ENCODE measurements around the gene ARMC5. TPM values are rescaled to one million over a fixed set of nuclear protein-coding genes. Genes with fewer than 3 reads are reported as not detected.

ARMC5 gene
- total and polyA plus RNA-seq, 8 donors: 2.3 to 18.1 (median 4.5) TPM

GRCh38 chr16:31427441-31428278 lies 31.6 kb upstream of the ARMC5 start:
- ATAC-seq (peak; percentile 80 to 88 (median 86)), DNase-seq (peak; percentile 58 to 86 (median 78)), FAIRE-seq (no peak)
- no peaks in the 10 kb centered on the region for H3K36me3 ChIP-seq
- peak overlapping the region in 2 of 4 donors; percentile 39 to 47 for H3K4me3 ChIP-seq
- no peaks in the 10 kb centered on the region for H3K9me3 ChIP-seq
- no peaks in the 10 kb centered on the region for H3K27me3 ChIP-seq
- no peaks in the 10 kb centered on the region for H3K4me1 ChIP-seq
- intact Hi-C loops (cut with DNase I): no loop called here
- 12 to 22% methylated on average over 47 to 79 of the region's 83 CpGs for WGBS, 2 donors
- peak overlapping the region in 2 of 4 donors; percentile 22 to 51 for H3K27ac ChIP-seq
- no peak for TF ChIP-seq CTCF (IDR thresholded peaks at IDR 0.05)

- Histone ChIP-seq H3K9me3 (no peaks in the 10 kb centered on the region), H3K4me3 (peak within 1 kb of the TSS in 2 of 4 donors; percentile 39 to 47), H3K27ac (peak within 1 kb of the TSS in 2 of 4 donors; percentile 22 to 51), H3K36me3 (no peaks in the 10 kb centered on the region), H3K4me1 (no peaks in the 10 kb centered on the region), H3K27me3 (no peaks in the 10 kb centered on the region)
- ATAC-seq: peak; percentile 17 to 49 (median 34)
- no peak for TF ChIP-seq CTCF (IDR thresholded peaks at IDR 0.05)
- 40 to 56% methylated on average over 7 of the region's 7 CpGs for WGBS, 2 donors
- FAIRE-seq: no peak
- no peak for DNase-seq
- intact Hi-C loops (cut with DNase I): no loop called here
Measured at GRCh38 chr16:31428279-31428597, 31.1 kb upstream of the ARMC5 start, which contains the start of gene COX6A2. Gene COX6A2, minus strand, starts transcription at chr16:31428360. Its CDS starts 35 bp downstream, at chr16:31428325.

- DNase-seq (peak in 1 of 6 donors; percentile 1), ATAC-seq (peak; percentile 23 to 45 (median 38)), FAIRE-seq (no peak)
- no peaks in the 10 kb centered on the region for H3K4me1 ChIP-seq
- WGBS, 2 donors: 76 to 81% methylated on average over 7 of the region's 7 CpGs
- TF ChIP-seq CTCF (IDR thresholded peaks at IDR 0.05): no peak
- no peaks in the 10 kb centered on the region for H3K36me3 ChIP-seq
- intact Hi-C loops (cut with DNase I): no loop called here
- peak overlapping the region in 1 of 4 donors; percentile 22 for H3K27ac ChIP-seq
- H3K27me3 ChIP-seq: no peaks in the 10 kb centered on the region
- peak overlapping the region in 2 of 4 donors; percentile 39 to 47 for H3K4me3 ChIP-seq
- no peaks in the 10 kb centered on the region for H3K9me3 ChIP-seq
Measured at GRCh38 chr16:31428638-31429247, 30.6 kb upstream of the ARMC5 start.

GRCh38 chr16:31429314-31429713 lies 30.0 kb upstream of the ARMC5 start:
- Histone ChIP-seq H3K36me3 (no peaks in the 10 kb centered on the region), H3K9me3 (no peaks in the 10 kb centered on the region), H3K27me3 (no peaks in the 10 kb centered on the region), H3K4me1 (no peaks in the 10 kb centered on the region), H3K4me3 (no peak overlapping the region), H3K27ac (no peak overlapping the region)
- 0 to 17% methylated on average over 1 of the region's 1 CpG for WGBS, 2 donors
- peak in 1 of 6 donors; percentile 2 for DNase-seq
- intact Hi-C loops (cut with DNase I): no loop called here
- TF ChIP-seq CTCF (IDR thresholded peaks at IDR 0.05): no peak
- no peak for FAIRE-seq
- ATAC-seq: no peak
